Measurements from ENCODE around the gene ARHGAP25.

The ARHGAP25 gene

GRCh38 chr2:68719912-68720311, 14.7 kb upstream of the ARHGAP25 start:
- no peak for FAIRE-seq

- no peak for FAIRE-seq
These were observed 13.9 kb upstream of the ARHGAP25 start for GRCh38 chr2:68720665-68721064.

GRCh38 chr2:68721482-68722101, 13.0 kb upstream of the ARHGAP25 start:
- FAIRE-seq: no peak

- no peak for FAIRE-seq
These were observed 11.9 kb upstream of the ARHGAP25 start for GRCh38 chr2:68722712-68723111.

- FAIRE-seq: no peak
These were observed 11.4 kb upstream of the ARHGAP25 start for GRCh38 chr2:68723181-68723580.

- FAIRE-seq: no peak
These were observed 8.5 kb upstream of the ARHGAP25 start for GRCh38 chr2:68726100-68726499.

GRCh38 chr2:68726608-68727367, 7.8 kb upstream of the ARHGAP25 start:
- no peak for FAIRE-seq

- FAIRE-seq: no peak
These were observed 6.8 kb upstream of the ARHGAP25 start for GRCh38 chr2:68727683-68728375.

- FAIRE-seq: no peak
These were observed 3.8 kb upstream of the ARHGAP25 start for GRCh38 chr2:68730828-68731227.

GRCh38 chr2:68732036-68732932, 2.3 kb upstream of the ARHGAP25 start:
- FAIRE-seq: no peak

GRCh38 chr2:68733365-68733764, 1.2 kb upstream of the ARHGAP25 start:
- FAIRE-seq: no peak

- FAIRE-seq: no peak
These were observed 435 bp upstream of the ARHGAP25 start for GRCh38 chr2:68734176-68734575.

GRCh38 chr2:68736086-68736485, 1.5 kb downstream of the ARHGAP25 start:
- no peak for FAIRE-seq

GRCh38 chr2:68737711-68738110, 3.1 kb downstream of the ARHGAP25 start:
- no peak for FAIRE-seq

GRCh38 chr2:68738906-68739594, 4.4 kb downstream of the ARHGAP25 start:
- FAIRE-seq: no peak

- no peak for FAIRE-seq
These were observed 5.2 kb downstream of the ARHGAP25 start for GRCh38 chr2:68739595-68740399.

GRCh38 chr2:68740400-68740914, 5.8 kb downstream of the ARHGAP25 start:
- no peak for FAIRE-seq

GRCh38 chr2:68741238-68741637, 6.6 kb downstream of the ARHGAP25 start:
- FAIRE-seq: no peak

- FAIRE-seq: no peak
These were observed 7.2 kb downstream of the ARHGAP25 start for GRCh38 chr2:68741805-68742306.

GRCh38 chr2:68742626-68743415, 8.2 kb downstream of the ARHGAP25 start:
- FAIRE-seq: no peak

Measured in endometrium (tissue), 2 donors.